AG04450 (cell line): ENCODE measurements around the gene NR2C1. TPM values are rescaled to one million over a fixed set of nuclear protein-coding genes. Genes with fewer than 3 reads are reported as not detected.
"Not testable (repeated sequence)": the region's sequence is repeated elsewhere in the genome, so short reads cannot be mapped to it uniquely, and the experiment has no call there.

Experiments used
- CTCF ChIA-PET: fragments of 300-600, 350-600 bp; formaldehyde crosslinking; extraction: SDS; loops from one replicate; lab custom pipeline; 2022; ENCODE audit warnings: antibody characterized with exemption, inconsistent platforms; lab: Charles Lee
- POLR2A ChIA-PET: fragments of 350-600 bp; formaldehyde crosslinking; extraction: SDS; loops from one replicate; lab custom pipeline; 2021; ENCODE audit warnings: antibody characterized with exemption, inconsistent platforms; lab: Yijun Ruan, JAX
- DNase-seq: peaks from one replicate; pipeline ENCODE4 v3.0.0-alpha.2; 2011; ENCODE audit warnings: low read depth, low spot score
- H3K27ac ChIP-seq: one replicate; pipeline ENCODE4 v1.5.1; 2012; ENCODE audit warnings: low read depth, low read length, control low read depth
- H3K27me3 ChIP-seq: one replicate; pipeline ENCODE4 v1.6.0; 2012; ENCODE audit warnings: low read length; ENCODE audit not compliant: control insufficient read depth, insufficient read depth
- H3K4me3 ChIP-seq: 2 replicates; pipeline ENCODE4 v1.5.1; 2011; ENCODE audit warnings: mild to moderate bottlenecking, low read depth, low read length, control low read depth
- H3K9me3 ChIP-seq: 2 replicates; pipeline ENCODE4 v1.5.1; 2012; ENCODE audit warnings: low read length; ENCODE audit not compliant: control insufficient read depth, insufficient read depth
- CTCF ChIP-seq: IDR thresholded peaks from 2 replicates; pipeline ENCODE4 v1.5.1; 2011; ENCODE audit warnings: low read depth, low read length, control low read depth, inconsistent platforms
- polyA plus RNA-seq: library from polyadenylated mRNA; depleted of rRNA; stranded (reverse); fragments of >200 nt; gene quantifications from 2 replicates; pipeline ENCODE4 v1.2.3, GENCODE V29; 2011

Gene NR2C1
- polyA plus RNA-seq, 1 experiment: 32.8 TPM

DNA sequence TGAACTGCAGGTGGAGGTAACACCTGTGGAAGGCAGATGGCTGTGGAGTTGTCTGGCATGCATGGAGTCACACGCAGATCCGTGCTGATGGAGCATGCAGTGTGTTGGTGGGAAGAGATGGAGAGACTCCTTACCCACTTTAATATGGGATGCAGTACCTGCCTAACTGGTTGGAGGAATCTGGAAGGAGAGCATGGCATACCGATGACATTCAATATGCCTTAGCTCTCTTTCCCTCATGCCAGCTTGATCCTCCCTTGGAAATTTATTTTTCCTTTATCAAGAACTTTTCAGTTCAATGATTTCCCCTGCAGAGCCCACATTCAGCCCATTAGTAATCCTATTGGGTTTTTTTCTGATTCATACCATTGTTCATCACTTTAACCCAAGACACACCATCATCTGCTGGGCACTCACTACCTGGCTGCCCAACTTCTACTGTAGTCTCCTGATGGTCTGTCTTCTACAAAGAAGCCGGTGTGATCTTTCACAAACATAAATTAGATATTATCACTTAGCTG, 25.9 kb upstream of the NR2C1 start:
- Histone ChIP-seq H3K27me3 (no peaks in the 10 kb centered on the region), H3K27ac (no peak overlapping the region), H3K9me3 (no peaks in the 10 kb centered on the region), H3K4me3 (no peak overlapping the region)
- no peak for DNase-seq
- TF ChIP-seq CTCF: no peak
- ChIA-PET CTCF (interaction anchor here (0.6 kb wide), 1 partner anchor 193 kb away, joined by 8 read pairs; no protein-coding TSS in a partner anchor), POLR2A (no interaction called here)

- no peak for DNase-seq
- TF ChIP-seq CTCF: no peak
- ChIA-PET CTCF (no interaction called here), POLR2A (no interaction called here)
- Histone ChIP-seq H3K4me3 (no peak overlapping the region), H3K9me3 (no peaks in the 10 kb centered on the region), H3K27me3 (no peaks in the 10 kb centered on the region), H3K27ac (no peak overlapping the region)
Observed at GRCh38 chr12:95096852-95097251, 23.4 kb upstream of the NR2C1 start.

- ChIA-PET CTCF (no interaction called here), POLR2A (no interaction called here)
- Histone ChIP-seq H3K4me3 (no peak overlapping the region), H3K27me3 (no peaks in the 10 kb centered on the region), H3K9me3 (no peaks in the 10 kb centered on the region), H3K27ac (no peak overlapping the region)
- no peak for DNase-seq
- TF ChIP-seq CTCF: no peak
Observed at GRCh38 chr12:95096378-95096777, 23.0 kb upstream of the NR2C1 start.

DNA sequence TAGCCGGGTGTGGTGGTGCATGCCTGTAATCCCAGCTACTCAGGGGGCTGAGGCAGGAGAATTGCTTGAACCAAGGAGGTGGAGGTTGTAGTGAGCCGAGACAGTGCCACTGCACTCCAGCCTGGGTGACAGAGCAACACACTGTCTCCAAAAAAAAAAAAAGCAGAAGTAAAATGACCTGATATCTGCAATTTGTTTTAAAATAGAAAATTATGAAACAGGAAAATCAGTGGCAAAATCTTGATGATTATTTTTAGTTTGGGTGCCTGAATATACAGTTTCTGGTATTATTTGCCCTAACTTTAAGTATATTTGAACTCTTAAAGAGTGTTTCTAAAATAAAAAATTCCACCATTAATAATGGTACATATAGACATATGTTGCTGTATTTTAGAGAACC, 22.4 kb upstream of the NR2C1 start:
- H3K9me3 ChIP-seq, H3K4me3 ChIP-seq, H3K27ac ChIP-seq, CTCF ChIA-PET, POLR2A ChIA-PET, DNase-seq, H3K27me3 ChIP-seq: not testable (repeated sequence)

GRCh38 chr12:95089462-95089861, 16.0 kb upstream of the NR2C1 start:
- ChIA-PET CTCF (no interaction called here), POLR2A (no interaction called here)
- no peak overlapping the region for H3K27ac ChIP-seq
- no peak overlapping the region for H3K4me3 ChIP-seq
- no peaks in the 10 kb centered on the region for H3K27me3 ChIP-seq
- no peak for DNase-seq
- H3K9me3 ChIP-seq: no peaks in the 10 kb centered on the region
- no peak for TF ChIP-seq CTCF

DNA sequence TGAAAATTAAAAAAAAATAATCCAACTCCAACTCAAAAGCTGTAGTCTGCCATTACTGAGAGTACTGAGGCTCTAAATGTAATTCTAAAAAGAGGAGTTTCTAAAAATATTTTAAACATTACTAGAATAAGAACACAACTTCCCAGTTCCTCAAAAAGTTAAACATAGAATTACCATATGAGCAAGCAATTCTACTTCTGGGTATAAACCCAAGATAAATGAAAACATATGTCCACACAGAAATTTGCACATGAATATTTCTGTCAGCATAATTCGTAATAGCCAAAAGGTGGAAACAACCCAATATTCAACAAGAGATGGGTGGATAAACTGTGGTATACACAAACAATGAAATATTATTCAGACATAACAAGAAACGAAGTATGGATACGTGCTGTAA, 15.0 kb upstream of the NR2C1 start:
- H3K27ac ChIP-seq: no peak overlapping the region
- H3K27me3 ChIP-seq: no peaks in the 10 kb centered on the region
- no peak for TF ChIP-seq CTCF
- CTCF ChIA-PET: no interaction called here
- DNase-seq: no peak
- no peak overlapping the region for H3K4me3 ChIP-seq
- no peaks in the 10 kb centered on the region for H3K9me3 ChIP-seq
- POLR2A ChIA-PET: no interaction called here
